Hepatocyte (in vitro differentiated cells): ENCODE measurements around the gene MSX1.

ENCODE experiments used
- CTCF ChIP-seq: fragments of 200-600 bp; sonication (generic); IDR thresholded peaks from 2 replicates; pipeline ENCODE4 v1.5.1; 2016; ENCODE audit warnings: antibody characterized with exemption, mild to moderate bottlenecking; ENCODE audit not compliant: poor library complexity
- EZH2 ChIP-seq: fragments of 200-600 bp; sonication (generic); IDR thresholded peaks from 2 replicates; pipeline ENCODE4 v1.6.1; 2016; ENCODE audit warnings: antibody characterized with exemption, mild to moderate bottlenecking, borderline replicate concordance
- EZH2phosphoT487 ChIP-seq: fragments of 200-600 bp; sonication (generic); IDR thresholded peaks from one replicate; pipeline ENCODE4 v1.6.1; 2018; ENCODE audit warnings: antibody characterized with exemption, mild to moderate bottlenecking, low read depth, moderate library complexity; ENCODE audit not compliant: unreplicated experiment, severe bottlenecking

- no peak for TF ChIP-seq CTCF
- TF ChIP-seq EZH2 = no peak
- TF ChIP-seq EZH2phosphoT487 = no peak
These were observed 28.0 kb downstream of the MSX1 start for GRCh38 chr4:4887426-4887825.
